IPS DF 19.7 (cell line): ENCODE results near the gene DVL1.
"Not testable (repeated sequence)": the region's sequence is repeated elsewhere in the genome, so short reads cannot be mapped to it uniquely, and the experiment has no call there.

ENCODE experiments used
- DNase-seq: peaks from one replicate; pipeline ENCODE4 v3.0.0-alpha.2; 2013; ENCODE audit warnings: low read depth, low spot score

Gene DVL1

DNA sequence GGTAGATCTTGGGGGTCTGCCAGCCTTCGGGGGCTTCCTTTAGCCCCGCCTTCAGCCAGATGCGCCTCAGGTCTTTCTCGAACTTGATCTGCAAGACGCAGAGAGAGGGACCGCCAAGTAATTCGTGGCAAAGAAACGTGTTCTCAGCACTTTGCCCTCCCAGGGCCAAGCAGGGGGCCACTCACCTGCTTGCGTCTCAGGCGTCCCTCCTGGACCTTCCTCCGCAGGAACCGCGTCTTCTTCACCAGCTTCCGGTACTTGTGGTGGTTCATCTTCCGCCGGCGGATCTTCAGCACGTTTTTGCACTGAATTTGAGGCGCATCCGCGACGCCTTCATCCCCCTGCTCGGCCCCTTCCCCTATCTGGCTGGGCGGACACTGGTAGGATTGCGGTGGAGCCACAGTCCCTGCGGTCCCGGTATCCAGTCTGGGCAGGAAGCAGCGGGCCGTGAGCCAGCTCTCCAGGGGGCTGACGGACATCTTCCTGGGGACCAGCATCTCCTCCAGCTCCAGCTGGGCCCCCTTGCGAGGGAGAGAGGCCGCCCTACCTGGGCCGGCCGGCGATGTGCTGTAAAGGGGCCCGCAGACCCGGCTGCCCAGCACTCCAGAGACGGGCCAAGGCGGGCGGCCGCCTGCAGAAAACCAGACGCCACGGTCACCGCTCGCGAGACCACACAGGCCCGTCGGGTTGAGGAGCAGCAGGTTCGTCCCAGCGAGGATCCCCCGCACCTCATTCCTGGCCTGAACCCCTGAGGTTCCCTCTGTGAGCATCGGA is 24.8 kb upstream of the DVL1 start:
- no peak for DNase-seq

DNA sequence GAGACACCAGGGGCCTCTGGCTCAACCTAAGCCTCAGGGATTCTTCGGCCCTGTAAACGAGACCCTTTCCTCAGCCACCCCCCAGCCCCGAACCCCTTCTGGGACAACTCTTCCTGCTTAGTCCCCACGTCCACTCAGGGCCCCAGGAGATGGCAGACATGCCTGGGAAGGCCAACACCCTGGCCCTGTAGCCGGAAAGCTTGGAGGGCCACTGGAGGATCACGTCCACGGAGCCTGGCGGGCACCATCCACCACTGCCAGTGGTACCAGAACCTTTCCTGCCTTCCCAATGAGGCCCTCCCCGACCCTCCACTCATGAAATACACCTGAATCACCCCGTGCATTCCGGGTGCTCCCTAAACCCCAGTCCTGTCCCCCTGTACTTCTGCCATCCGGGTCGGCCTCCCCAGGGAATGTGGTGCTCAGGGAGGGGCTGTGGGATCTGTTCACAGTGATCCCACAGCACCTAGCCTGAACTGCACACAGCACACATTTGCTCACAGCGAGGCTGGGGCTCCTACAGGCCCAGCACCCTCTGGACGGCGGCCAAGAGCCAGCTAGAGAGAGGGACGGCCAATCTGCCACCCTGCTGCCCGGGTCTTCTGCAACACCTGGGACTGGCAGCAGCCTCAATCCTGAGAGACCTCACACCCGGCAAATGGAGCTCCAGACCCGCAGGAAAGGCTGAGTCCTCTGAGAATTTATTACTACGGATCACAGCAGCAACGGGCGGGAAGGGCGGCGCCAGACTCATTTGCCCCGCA is 24.0 kb upstream of the DVL1 start:
- DNase-seq: no peak

DNA sequence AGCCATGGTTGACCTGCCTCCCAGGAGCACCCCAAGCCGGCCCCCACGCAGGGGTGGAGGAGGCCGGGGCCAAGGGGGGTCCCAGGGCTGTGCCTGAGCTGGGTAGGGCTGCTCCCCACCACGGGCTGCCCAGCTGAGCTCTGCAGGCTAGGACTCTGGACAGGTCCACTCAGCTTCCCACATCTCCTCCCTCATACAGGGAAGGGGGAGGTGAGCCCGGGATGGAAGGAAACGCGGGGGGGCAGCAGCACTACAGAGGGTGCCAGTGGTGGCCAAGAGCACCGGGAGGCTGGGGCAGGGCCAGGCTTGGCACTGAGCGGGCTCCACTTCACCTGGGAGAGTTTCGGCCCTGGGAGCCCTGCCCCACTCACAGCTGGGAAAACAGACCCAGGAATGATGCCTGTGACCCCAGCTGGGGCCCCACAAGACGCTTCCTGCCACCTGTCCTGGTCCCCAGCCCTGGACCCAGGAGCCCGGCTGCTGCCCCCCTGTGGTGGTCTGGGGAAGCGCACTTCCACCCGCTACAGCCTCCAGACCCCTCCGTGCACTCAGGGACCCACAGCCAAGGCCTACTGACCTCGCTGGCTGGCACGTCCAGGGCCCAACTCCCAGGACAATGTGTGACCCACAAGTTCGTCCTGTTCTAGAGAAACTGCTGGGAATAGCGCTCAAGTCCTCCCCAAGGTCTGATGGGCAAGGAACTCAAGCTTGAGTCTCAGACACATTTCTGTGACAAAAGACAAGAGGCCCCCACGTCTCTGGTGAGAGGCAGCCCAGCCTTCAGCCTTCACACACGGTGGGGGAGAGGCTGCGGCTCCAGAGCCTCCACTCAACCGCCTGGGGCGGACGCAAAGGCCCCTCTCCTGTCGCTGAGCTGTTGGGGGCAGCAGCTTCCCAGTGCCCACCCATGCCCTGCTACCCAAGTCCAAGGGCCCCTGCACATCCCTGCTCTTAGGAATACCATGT is 22.8 kb upstream of the DVL1 start:
- no peak for DNase-seq

DNA sequence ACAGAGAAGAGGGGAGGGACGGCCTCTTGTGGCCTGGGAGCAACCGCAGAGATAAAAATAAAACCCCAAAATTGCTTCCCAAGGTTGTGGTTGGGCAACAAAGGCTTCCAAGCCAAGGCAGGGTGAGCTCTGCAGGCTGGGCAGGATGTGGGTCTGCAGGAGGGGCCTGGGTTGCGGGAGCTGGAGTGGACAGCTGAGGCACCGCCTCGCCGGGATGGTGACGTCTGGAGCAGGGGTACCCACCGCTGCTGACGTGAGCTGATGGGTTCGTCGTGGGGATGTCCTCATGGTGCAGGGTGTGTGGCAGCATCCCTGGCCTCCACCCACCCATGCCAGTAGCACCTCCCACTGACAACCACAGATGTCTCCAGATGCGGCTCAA is 22.1 kb upstream of the DVL1 start:
- DNase-seq: no peak

DNA sequence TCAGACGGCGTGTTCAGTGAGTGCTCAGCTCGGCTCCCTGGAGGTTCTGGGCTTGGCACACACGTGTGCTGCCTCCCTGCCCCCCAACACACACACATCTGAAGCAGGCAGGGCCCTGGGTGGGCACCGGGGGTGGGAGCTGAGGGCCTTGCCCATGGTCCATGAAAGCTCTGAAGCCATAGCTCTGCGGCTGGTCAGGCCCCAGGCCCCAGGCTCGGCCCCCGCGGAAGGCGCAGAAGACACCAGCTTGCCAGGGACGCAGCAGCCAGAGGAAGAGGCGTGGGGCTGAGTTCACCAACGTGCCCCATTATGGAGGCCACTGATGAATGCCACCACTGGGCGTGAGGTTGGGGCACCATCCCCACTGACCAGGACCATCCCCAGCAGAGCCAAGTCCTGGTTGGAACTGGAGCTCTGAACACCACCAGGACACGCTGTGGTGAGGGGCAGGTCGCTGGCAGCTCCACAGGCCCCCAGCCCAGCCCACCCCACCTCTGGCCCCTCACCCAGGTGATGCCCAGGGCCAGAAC is 21.6 kb upstream of the DVL1 start:
- no peak for DNase-seq

DNA sequence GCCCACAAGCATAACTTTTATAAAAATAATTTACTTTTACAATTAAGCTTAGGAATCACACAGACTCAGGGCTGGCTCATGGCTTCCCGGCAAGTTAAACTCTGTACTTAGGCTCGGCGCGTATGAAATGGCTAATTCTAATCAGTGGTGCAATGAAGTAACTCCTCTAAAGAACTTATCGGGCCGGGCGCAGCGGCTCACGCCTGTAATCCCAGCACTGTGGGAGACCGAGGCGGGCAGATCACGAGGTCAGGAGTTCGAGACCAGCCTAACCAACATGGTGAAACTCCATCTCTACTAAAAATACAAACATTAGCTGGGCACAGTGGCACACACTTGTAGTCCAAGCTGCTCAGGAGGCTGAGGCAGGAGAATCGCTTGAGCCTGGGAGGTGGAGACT is 20.9 kb upstream of the DVL1 start:
- DNase-seq: not testable (repeated sequence)

DNA sequence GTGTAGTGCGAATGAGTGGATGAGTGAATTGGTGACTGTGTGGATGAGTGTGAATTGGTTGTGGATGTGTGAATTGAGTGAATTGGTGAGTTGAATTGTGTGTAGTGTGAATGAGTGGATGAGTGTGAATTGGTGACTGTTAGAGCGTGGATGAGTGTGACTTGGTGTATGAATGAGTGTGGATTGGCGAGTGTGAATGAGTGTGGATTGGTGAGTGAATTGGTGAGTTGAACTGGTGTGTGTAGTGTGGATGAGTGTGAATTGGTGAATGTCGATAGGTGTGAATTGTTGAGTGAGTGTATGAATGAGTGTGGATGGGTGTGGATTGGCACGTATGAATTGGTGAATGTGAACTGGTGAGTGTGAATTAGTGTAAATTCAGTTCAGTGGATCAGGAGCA is 18.1 kb upstream of the DVL1 start:
- no peak for DNase-seq

DNA sequence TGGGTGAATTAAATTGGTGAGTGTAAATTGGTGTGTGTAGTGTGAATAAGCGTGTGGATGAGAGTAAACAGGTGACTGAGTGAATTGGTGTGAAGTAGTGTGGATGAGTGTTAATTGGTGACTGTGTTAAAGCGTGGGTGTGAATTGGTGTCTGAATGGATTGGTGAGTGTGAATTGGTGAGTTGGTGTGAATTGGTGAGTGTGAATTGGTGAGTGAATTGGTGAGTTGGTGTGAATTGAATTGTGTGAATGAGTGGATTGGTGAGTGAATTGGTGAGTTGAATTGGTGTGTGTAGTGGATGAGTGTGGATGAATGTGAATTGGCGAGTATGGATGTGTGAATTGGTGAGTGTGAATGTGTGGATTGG is 17.5 kb upstream of the DVL1 start:
- DNase-seq: no peak

DNA sequence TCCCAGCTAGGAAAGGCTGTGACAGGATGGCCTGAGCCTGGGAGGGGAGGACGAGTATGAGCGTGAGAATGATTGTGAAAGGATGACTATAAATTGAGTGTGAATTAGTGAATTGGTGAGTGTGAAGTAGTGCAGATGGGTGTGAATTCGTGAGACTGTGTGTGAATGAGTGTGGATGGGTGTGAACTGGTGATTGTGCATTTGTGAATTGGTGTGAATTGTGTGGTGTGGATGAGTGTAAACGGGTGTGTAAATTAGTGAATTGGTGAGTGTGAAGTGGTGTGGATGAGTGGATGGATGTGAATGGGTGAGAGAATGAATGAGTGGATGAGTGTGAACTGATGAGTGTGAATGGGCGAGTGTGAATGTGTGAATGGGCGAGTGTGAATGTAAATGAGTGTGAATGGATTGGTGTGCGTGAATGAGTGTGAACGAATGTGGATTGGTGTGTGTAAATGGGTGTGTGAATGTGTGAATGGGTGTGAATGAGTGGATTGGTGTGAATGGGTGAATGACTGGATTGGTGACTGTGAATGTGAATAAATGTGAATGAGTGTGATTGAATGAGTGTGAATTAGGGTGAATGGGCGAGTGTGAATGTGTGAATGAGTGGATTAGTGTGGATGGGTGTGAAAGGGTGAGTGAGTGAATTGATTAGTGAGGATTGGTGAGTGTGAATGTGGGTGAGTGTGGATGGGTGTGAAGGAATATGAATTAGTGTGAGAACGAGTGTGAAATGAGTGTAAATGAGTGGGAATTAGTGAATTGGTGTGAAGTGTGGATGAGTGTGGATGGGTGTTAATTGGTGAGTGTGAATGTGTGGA is 16.9 kb upstream of the DVL1 start:
- DNase-seq: no peak

DNA sequence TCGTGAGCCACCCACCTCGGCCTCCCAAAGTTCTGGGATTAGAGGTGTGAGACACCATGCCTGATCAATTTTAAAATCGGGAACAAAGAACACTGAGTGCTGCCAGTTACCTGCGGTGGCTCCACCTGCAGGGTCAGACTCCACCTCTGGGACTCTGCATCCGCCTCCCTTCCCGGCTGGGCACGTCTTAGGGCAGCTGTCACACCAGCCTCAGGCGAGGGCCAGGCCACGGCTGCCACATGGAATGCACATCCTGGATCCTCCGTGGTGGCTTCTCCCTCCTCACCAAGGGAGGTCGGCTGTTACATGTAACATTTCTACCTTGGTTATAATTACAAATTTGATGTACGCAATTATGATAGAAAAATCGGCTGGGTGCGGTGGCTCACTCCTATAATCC is 15.0 kb upstream of the DVL1 start:
- no peak for DNase-seq

DNA sequence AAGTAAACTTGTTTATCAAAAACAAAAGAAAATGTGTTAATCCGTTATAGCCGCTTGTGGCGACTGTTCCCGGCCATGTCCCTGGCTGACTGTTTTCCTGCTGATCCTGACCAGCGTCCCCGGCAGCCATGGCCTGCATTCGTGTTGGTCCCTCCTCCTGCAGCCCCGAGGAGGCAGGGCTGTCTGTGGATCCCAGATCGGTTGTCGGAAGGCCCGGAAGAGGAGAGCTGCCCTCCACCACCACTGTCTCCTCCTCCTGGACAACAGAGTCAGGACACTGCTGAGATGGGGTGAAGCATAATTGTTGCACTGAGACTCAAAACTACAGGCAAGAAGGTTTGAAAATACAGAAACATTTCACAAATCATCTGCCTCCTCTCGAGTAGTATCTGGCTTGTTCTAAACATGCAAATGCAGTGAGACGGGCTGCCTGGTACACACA is 12.8 kb upstream of the DVL1 start:
- no peak for DNase-seq

DNA sequence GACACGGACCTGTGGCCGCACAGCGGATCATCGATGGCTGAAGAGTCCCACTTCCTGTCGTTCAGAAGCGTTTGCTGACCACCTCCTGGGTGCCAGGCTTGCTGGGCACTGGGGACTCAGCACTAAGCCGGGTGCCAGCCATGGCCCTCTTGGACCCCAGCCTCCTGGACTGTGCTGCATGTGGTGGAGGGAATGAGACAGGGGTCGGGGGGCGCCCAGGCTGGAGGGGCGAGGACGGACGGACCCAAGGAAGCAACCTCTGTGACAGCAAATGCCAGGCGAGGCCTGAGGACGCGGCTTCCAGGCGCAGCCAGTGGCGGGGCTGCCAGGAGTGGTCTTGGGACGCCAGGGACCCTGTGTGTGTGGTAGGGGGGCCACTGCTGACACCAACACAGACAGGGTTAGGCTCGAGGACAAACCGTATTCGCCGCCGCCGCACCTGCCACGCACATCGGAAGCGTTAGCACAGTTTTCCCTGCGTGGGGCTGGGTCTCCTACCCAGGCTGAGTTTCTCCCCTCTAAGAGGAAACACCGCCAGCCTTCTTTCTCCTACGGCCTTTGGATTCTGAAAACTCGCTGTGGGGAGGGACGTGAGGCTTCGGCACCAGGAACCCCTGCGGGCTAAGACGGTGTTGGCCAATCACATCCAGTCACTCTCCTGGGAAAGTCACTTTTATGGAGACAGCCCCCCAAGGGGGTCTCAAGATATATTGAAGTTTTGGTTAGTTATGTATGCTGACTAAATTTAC is 12.2 kb upstream of the DVL1 start:
- DNase-seq: no peak

DNA sequence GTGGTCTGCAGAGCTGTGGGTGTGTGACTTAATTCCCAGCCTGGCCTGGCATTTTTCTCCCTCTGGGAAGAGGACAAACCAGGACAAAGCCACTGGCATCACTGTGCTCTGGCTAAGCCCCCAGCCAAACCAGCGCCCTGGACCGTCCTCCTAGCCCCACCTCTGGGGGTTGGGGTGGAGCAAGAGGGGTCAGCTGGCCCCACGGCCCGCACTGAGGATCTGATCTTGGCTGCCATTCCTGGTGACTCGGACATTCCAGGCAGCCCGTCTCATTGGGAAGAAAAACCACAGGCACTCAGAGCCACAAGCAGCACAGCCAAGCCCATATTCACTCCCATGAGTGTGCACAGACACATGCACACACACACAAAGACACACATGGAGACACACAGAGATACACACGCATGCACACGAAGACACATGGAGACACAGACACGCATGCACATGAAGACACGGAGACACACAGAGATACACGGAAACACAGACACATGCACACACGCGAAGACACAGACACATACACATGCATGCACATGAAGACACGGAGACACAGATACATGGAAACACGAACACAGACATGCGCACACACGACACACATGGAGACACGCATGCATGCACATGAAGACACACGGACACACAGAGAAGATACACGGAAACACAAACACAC is 11.4 kb upstream of the DVL1 start:
- no peak for DNase-seq

DNA sequence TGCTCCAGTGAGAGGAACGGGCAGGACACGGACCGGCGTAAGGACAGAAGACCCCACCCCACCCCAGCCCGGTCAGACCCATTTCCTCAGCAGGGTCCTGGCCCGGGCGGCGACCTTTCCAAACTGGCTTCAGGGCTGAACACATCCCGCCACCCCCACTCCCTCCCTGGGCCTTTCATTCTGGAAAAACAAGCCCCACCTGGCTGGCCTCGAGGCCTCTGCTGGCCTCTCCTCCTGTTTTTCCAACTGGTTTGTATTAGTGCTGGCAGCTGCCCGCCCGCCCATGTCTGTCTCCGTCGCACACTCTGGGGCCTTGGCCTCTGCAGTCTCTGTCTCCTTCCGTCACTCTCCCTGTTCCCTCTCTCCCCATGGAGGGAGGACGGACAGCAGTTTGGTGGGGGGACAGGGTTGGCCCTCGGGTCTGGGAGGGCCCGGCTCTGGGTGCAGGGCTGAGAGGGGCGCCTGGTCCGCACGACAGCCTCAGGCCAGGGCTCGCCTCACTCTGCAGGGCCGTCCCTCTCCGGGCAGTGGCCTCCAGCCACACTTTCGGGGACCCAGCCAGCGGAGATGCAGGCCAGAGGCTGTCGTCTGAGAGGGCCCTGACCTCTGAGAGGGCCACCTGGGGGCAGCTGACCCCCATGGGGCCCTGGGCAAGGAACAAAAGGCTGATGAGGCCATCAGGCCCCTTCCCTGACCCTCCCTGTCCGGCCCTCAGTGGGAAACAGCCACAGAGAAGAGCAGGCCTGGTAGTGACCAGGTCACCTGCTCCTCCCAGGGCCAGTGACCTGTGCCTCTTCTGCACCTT is 10.6 kb upstream of the DVL1 start:
- no peak for DNase-seq

DNA sequence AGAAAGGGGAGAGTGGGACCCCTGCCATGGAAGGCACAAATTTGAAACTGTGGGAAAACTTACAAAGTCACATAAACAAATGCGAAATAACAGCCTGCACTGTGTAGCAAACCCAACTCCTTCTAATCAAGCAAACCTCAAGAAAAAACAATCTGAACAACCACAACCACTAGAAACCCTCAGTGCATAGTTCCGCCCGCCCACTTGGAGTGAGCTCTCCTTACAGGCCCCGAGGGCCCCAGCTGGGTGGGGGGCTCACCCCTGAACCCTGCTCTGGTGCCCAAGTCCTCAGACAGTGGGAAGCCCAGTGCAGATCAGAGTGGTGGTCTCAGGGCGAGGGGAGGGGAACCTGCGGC is 10.1 kb upstream of the DVL1 start:
- no peak for DNase-seq

DNA sequence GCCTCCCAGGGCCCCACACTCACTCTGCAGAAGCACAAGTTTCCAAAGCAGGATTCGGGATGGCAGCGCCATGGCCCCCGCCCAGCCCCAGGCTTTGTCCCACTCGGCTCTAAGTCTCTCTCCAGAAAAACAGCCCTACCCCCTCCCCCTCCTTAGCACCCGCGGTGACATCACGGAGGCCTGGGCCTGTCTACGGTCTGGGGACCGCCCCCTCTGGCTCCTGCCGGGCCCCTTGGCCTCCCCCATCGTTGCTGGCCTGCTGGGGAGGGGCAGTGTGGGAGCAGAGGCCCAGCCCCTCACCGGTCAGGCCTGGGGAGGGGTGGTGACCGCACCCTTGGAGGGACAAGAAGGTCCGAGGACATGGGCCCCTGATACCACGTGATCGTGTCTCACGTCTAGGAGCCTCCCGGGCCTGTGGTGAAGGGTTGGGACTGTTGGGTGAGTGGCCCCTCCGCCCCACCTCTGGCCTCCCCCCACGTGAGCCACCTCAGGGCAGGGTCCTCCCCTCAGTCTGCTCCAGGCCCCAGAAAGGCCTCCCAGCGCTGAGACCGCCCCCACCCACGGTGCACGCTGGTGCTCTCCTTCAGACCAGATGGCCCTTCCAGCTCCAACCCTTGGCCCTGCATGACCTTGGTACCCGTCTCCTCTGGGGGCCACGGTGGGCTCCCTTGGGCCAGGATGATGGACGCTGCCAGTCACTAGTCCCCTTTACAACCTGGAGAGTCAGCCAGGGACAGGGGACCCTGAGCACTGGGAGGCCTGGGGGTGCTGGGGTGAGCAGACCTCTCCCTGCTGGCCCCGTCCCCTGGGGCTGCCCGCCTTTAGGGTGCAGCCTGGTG is 9.4 kb upstream of the DVL1 start, which contains the start of gene MXRA8:
MXRA8 (minus strand) TSS at position 123 of the 839 bp plus-strand sequence; CDS start at position 72, 51 bp downstream.
- DNase-seq: no peak

DNA sequence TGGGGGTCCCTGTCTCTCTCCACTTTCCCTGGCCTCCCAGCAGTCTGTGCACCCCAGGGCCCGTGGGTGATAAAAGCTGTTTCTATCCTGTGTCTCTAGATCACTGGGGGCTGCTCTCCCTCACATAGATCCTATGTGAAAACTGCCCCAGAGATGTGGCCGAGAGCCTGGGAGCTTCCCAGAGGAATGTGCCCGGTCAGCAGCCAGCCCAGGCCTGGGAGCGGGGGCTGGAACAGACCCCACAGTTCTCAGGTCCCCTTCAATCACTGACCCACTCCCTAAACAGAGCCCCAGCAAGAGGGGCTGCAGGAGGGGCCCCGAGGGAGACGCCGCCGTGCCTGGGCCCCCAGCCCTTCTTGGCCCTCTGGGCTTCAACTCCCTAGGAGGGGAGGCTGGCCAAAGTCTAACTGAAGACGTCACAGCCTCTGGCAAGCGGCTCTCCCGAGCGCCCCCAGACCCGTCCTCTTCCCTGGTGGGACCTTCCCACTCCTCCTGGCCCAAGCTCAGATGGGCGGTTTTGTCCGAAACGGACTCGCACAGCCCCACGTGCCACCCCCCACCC is 8.7 kb upstream of the DVL1 start:
- DNase-seq: no peak
